ENCODE measurements around the gene GATA3.

GATA3 gene

GRCh38 chr10:8075282-8076260, 21.1 kb downstream of the GATA3 start:
- DNase-seq: no peak
- intact Hi-C loops (cut with DNase I): no loop called here

GRCh38 chr10:8076933-8077332, 22.4 kb downstream of the GATA3 start:
- intact Hi-C loops (cut with DNase I): no loop called here
- no peak for DNase-seq

DNA sequence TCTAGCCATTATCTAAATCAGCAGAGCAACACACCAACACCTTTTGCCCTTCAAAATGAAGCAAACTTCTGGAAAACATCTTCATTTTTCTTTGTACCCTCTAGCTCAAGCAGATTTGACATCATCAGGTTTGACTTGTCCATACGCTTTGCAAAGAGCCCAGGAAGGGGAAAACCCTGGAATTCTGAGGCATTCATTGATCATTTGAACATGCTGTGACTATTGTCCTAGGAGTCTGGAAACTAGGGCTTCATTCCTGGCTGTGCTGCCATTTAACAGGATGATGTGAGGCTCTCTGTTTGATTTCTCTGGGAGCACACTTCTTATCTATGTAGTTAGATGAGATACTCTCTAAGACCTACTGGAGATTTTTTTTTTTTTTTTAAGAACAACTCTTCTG, 23.5 kb downstream of the GATA3 start:
- no peak for DNase-seq
- intact Hi-C loops (cut with DNase I): no loop called here

DNA sequence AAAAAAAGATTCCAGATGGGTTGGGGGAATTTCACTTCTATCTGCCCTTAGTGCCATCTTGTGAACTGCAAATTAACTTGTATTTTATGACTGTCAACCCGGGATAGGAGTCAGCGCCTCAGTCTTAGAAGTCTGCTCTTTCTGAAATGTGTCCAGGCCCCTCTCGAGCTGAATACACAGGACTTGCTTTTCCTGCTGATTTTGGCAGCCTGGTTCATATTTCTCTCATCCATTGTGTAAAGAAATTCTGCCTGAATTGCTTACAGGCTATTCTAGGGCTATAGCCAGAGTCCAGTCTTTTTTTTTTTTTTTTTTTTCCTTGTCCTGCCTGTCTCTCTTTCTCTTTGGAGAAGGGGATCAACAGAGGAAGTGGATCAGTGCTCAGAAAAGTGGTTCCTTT, 24.6 kb downstream of the GATA3 start:
- DNase-seq: no peak
- intact Hi-C loops (cut with DNase I): no loop called here

- intact Hi-C loops (cut with DNase I): no loop called here
- DNase-seq: no peak
These were observed 30.3 kb downstream of the GATA3 start for GRCh38 chr10:8084799-8085198.

- intact Hi-C loops (cut with DNase I): no loop called here
- no peak for DNase-seq
These were observed 30.8 kb downstream of the GATA3 start for GRCh38 chr10:8085251-8085650.

DNA sequence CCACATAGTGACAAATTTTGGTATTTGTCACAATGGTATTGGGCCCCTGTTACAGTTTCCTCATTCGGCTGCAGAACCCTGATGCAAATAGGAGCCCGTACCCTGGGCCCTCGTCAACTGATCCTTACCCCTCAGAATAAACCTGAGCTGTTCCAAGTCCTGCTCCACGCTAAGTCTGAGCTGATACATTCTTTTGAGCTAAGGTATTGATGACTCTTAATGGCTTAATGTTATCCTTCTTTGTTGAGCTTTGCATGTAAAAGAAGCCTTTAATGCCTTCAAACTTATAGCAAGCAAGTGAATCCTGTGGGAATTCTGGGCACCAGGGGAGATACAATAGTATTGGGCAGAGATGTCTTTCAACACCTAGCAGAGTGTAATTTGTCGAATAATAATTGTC, 31.8 kb downstream of the GATA3 start:
- intact Hi-C loops (cut with DNase I): no loop called here
- no peak for DNase-seq

DNA sequence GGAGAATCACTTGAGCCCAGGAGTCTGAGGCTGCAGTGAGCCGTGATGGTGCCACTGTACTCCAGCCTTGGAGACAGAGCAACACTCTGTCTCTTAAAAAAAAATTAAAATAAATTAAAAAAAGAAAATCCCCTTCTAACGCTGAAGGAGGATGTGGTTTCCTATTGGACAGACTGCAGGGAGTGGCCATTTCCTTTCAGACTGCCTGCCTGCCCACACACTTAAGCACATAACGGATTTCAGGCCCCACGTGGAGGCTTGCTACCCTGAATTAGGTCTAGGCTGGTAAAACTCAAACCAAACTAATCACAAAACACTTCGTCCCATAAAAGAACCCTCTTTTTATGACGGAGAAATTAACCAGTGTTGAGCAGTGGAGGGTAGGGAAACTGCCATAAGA, 34.0 kb downstream of the GATA3 start:
- no peak for DNase-seq
- intact Hi-C loops (cut with DNase I): no loop called here

- DNase-seq: no peak
- intact Hi-C loops (cut with DNase I): no loop called here
These were observed 37.9 kb downstream of the GATA3 start for GRCh38 chr10:8092428-8092827.

DNA sequence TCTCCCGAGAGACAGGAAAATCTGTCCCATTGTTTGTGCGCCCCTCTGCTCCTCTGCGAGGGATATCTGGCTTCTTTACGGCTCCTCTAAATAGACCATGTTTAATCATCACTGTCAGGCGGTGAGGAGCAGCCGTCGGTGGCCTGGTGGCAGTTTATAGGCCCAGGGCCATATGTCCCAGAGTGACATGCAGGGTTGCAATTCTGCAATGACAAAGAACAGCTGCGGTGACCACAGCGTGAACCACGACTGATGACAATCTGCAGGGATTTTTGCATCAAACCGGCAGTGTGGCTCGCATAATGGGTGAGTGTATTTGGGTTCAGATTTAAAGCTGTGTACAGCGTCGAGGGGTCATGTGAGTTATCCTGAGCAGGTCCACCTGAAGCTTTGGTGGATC, 41.5 kb downstream of the GATA3 start:
- DNase-seq: no peak
- intact Hi-C loops (cut with DNase I): no loop called here

- no peak for DNase-seq
- intact Hi-C loops (cut with DNase I): no loop called here
These were observed 42.4 kb downstream of the GATA3 start for GRCh38 chr10:8096931-8097330.

DNA sequence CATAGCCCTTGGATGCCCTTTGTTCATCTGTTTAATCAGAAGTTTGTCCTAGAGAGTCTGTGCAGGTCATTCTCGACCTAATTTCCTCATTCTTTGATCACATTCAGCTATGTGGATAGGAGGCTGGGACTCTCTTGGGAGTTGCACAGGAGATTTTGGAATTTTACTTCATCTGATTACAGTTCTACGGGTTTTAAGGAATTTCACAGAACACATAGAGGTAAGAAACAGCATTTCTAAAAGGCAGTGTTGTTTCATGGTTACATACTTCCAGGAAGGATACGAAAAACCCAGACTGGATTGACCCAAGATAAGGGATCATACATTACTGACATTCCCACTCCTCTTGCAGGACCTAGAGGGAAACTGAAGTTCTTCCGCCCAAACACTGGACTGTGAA, 45.9 kb downstream of the GATA3 start:
- intact Hi-C loops (cut with DNase I): no loop called here
- DNase-seq: no peak

GRCh38 chr10:8102708-8103401, 48.4 kb downstream of the GATA3 start:
- intact Hi-C loops (cut with DNase I): no loop called here
- DNase-seq: no peak

GRCh38 chr10:8103543-8103942, 49.1 kb downstream of the GATA3 start:
- DNase-seq: no peak
- intact Hi-C loops (cut with DNase I): no loop called here

GRCh38 chr10:8104005-8104404, 49.5 kb downstream of the GATA3 start:
- intact Hi-C loops (cut with DNase I): no loop called here
- DNase-seq: no peak

- no peak for DNase-seq
- intact Hi-C loops (cut with DNase I): no loop called here
These were observed 50.2 kb downstream of the GATA3 start for GRCh38 chr10:8104721-8105120.

- no peak for DNase-seq
These were observed 51.4 kb downstream of the GATA3 start for GRCh38 chr10:8105932-8106331.

DNA sequence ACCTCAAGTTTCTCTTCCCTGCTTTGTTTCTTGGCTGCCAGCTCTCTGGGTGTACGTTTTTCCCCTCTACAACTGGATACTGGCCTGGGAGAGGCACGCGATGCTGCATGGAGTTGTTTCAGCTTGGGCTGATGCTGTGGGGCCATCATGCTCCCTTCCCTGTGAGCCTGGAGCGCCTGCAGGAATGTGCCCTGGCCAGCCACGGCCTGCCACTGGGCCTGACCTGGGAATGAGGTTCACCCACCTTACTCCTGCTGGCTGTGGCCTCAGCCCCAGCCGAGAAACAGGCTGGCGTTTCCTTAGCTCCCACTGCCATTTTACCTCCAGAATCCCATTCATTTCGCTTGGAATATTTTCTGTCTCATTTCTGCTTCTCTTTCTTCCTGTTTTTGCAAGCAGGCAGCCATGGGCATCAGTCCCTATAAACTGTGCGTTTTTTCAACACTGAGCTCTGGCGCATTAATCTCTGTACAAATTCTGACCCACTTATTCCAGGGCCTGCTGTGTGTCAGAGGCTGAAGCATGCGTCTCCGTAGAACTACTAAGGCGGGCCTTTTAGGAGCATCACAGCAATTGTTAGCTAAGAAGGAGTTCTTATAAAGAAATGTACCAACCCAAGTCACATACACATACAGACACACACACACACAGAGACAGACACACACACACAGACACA, 57.9 kb downstream of the GATA3 start:
- intact Hi-C loops (cut with DNase I): no loop called here
- no peak for DNase-seq

More at GRCh38 chr10:8105932-8106331, 51.4 kb downstream of the GATA3 start:
- intact Hi-C loops (cut with DNase I): no loop called here

- intact Hi-C loops (cut with DNase I): no loop called here
- DNase-seq: no peak
These were observed 58.5 kb downstream of the GATA3 start for GRCh38 chr10:8112942-8113442.

DNA sequence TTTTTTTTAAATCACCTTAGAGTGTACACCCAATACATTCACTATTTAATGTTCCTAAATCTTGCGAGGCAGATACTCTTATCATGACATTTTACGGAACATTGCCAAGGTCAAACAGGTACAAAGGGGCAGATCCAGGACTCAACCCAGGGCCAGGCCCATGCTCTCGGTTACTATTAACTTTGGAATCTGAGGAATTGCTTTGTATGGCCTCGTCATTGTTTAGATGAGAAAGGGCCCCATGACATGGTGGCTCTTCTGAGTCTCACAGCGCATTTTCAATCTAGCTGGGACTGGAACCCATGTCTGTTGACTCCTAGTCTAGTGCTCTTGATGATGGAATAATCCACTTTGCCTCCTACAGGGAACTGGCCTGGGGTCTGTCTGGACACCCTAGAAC, 59.1 kb downstream of the GATA3 start:
- intact Hi-C loops (cut with DNase I): no loop called here
- DNase-seq: no peak

Data from head of caudate nucleus (tissue), 42 donors.